KG1 (cell line): ENCODE data around the gene TRIM56.
"Not testable (repeated sequence)": the region's sequence is repeated elsewhere in the genome, so short reads cannot be mapped to it uniquely, and the experiment has no call there.

ENCODE experiments used
- DNase-seq: peaks from one replicate; lab custom pipeline; 2025; lab: John Stamatoyannopoulos, UW

Gene TRIM56

DNA sequence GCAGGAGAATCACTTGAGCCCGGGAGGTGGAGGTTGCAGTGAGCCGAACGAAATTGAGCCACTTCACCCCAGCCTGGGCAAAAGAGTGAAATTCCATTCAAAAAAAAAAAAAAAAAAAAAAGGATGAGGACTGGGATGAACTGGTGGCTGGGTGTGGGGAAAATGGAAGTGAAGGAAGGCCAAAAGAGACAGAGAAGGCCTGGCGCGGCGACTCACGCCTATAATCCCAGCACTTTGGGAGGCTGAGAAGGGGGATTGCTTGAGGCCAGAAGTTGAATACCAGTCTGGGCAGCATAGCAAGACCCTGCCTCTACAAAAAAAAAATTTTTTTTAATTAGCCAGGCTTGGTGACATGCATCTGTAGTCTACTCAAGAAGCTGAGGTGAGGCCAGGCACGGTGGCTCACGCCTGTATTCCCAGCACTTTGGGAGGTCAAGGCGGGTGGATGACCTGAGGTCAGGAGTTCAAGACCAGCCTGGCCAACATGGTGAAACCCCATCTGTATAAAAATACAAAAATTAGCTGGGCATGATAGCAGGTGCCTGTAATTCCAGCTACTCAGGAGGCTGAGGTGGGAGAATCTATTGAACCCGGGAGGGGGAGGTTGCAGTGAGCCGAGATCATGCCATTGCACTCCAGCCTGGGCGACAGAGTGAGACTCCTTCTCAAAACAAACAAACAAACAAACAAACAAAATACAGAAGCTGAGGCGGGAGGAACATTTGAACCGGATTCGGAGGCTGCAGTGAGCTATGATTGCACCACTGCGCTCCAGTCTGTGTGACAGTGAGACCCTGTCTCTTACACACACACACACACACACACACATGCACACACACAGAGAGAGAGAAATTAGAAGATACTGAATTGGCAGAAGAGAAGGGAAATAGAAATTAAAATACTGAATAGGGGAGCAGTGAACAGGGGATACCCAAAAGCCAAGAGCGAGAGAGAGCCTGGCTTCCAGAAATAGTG is 47.6 kb downstream of the TRIM56 start:
- DNase-seq, result not testable (repeated sequence)

- no peak for DNase-seq
Measured at GRCh38 chr7:101133621-101134398, 48.5 kb downstream of the TRIM56 start.

DNA sequence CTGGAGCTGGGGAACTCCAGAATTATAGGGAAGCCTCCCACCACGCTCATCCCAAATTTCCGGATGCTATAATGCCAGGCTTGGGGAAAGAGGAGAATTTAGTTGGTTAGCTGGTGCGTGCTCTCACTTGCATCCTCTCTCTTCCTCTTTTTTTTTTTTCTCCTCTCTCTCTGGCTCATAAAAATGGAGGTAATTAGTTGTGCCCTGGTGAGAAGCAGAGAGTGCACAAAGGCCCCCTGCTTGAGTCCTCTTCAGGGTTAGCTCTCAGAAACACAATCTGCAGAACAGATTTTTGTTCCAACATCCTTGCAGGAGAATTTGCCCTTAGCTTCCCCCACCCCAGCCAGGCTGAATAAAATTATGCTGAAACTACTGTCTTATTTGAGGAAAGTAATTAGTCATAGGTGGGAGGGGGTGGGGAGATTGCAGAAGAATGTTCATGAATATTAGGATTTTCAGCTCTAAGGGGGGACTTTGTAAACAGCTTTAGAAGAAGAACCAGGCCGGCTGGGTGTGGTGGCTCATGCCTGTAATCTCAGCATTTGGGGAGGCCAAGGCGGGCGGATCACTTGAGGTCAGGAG is 49.2 kb downstream of the TRIM56 start:
- DNase-seq, result no peak

GRCh38 chr7:101137651-101138212 is 52.5 kb downstream of the TRIM56 start:
- no peak for DNase-seq

DNA sequence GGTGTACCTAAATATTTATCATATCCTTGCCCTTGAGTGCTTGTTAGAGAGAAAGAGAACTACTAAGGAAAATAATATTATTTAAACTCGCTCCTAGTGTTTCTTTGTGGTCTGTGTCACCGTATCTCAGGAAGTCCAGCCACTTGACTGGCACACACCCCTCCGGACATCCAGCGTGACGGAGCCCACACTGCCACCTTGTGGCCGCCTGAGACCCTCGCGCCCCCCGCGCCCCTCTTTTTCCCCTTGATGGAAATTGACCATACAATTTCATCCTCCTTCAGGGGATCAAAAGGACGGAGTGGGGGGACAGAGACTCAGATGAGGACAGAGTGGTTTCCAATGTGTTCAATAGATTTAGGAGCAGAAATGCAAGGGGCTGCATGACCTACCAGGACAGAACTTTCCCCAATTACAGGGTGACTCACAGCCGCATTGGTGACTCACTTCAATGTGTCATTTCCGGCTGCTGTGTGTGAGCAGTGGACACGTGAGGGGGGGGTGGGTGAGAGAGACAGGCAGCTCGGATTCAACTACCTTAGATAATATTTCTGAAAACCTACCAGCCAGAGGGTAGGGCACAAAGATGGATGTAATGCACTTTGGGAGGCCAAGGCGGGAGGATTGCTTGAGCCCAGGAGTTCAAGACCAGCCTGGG is 53.1 kb downstream of the TRIM56 start:
- no peak for DNase-seq

- no peak for DNase-seq
Measured at GRCh38 chr7:101140339-101140699, 55.0 kb downstream of the TRIM56 start.

DNA sequence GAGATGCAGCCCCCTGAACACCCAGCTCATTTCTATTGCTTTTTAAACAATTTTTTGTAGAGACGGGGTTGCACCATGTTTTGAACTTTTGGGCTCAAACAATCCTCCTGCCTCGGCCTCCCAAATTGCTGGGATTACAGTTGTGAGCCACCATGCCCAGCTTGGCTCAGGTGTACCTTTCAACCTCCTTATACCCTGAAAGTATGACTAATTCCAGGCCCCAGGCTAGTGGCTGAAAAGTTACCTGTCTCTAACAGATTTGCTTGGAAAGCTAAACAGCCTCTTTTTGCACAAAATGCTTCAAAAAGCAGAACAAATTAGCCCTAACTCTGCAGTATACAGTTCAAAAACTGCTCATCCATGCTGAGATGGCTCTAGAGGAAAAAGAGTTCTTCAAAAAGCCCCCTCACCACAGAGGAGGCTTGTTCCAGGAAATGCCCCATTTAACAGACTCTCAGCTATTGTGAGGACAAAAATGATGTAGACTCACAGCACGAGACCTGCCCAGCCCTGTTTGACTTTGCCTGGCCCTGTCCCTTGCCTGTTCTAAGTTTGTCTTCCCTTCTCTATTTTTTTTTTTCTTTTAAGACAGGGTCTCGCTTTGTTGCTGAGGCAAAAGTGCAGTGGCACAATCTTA is 55.6 kb downstream of the TRIM56 start:
- DNase-seq, result no peak
